AG09309 (cell line): Measurements from ENCODE around the gene DNAH12.
"Not testable (repeated sequence)": the region's sequence is repeated elsewhere in the genome, so short reads cannot be mapped to it uniquely, and the experiment has no call there.

ENCODE experiments used
- DNase-seq: peaks from one replicate; pipeline ENCODE4 v3.0.0-alpha.2; 2010; ENCODE audit warnings: low read depth
- H3K4me3 ChIP-seq: 2 replicates; pipeline ENCODE4 v1.5.1; 2011; ENCODE audit warnings: mild to moderate bottlenecking, low read depth, low read length, moderate library complexity; ENCODE audit not compliant: control insufficient read depth
- CTCF ChIP-seq: IDR thresholded peaks from 2 replicates; pipeline ENCODE4 v1.5.1; 2011; ENCODE audit warnings: mild to moderate bottlenecking, low read depth, low read length, inconsistent platforms; ENCODE audit not compliant: insufficient read depth, control insufficient read depth; ENCODE audit errors: missing control alignments

DNAH12 gene

GRCh38 chr3:57331078-57331610 lies 213.0 kb downstream of the DNAH12 start:
- H3K4me3 ChIP-seq, result no peak overlapping the region
- no peak for DNase-seq
- TF ChIP-seq CTCF, result peak; percentile 1

DNA sequence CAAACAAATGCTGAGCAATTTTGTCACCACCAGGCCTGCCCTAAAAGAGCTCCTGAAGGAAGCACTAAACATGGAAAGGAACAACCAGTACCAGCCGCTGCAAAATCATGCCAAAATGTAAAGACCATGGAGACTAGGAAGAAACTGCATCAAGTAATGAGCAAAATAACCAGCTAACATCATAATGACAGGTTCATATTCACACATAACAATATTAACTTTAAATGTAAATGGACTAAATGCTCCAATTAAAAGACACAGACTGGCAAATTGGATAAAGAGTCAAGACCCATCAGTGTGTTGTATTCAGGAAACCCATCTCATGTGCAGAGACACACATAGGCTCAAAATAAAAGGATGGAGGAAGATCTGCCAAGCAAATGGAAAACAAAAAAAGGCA lies 217.6 kb downstream of the DNAH12 start:
- not testable (repeated sequence) for H3K4me3 ChIP-seq, DNase-seq

DNA sequence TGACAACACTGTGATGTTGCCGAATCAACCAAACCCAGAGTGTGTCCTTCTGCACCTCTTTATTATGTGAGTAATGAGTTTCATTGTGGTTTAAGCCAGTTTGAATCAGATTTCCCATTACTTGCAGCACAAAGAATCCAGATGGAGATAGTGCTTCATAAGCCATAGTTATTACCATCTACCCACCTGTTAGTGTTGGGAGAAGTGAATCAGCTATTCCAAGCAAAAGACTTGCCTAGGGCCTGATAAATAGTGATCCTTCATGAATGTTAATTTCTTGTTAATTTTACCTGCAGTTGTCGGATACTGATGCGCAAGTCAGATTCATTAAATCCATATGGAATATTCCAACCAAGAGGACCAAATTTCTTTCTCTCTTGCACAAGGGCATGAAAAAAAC lies 229.9 kb downstream of the DNAH12 start:
- H3K4me3 ChIP-seq, result no peak overlapping the region
- no peak for DNase-seq
- no peak for TF ChIP-seq CTCF

- no peak for DNase-seq
- no peak overlapping the region for H3K4me3 ChIP-seq
- TF ChIP-seq CTCF, result no peak
These were observed 234.3 kb downstream of the DNAH12 start for GRCh38 chr3:57309769-57310360.

DNA sequence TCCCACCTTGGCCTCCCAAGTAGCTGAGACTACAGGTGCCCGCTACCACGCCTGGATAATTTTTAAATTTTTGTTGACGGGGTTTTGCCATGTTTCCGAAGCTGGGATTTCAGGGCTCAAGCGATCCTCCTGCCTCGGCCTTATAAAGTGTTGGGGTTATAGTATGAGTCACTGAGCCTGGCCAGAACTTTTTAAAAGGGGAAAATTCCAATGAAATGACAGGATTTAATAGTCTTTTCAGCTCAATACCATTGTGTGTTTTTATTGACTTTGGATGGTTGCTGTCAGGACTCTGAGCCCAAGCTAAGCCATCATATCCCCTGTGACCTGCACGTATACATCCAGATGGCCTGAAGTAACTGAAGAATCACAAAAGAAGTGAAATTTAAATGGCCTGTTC lies 240.6 kb downstream of the DNAH12 start:
- not testable (repeated sequence) for H3K4me3 ChIP-seq
- peak; percentile 54 for DNase-seq

DNA sequence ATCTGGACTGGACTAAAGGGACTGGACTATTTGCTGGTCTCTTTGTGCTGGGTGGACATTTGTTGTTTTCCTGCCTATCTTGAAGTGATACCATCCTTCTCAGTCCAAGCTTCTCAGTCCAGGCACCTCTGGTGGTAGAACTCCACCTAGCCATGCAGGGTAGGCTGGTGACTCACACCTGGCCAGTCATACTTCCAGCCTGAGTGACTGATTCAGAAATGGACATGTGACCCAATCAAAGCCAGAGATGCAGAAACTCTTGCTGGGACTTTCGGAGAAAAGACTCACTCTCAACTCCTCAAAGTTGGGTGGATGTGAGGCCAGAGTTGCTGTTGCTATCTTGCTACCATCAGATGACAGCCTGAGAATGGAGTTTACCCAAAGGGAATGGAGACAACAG lies 246.1 kb downstream of the DNAH12 start:
- DNase-seq, result no peak
- peak; percentile 7 for TF ChIP-seq CTCF
- no peak overlapping the region for H3K4me3 ChIP-seq

DNA sequence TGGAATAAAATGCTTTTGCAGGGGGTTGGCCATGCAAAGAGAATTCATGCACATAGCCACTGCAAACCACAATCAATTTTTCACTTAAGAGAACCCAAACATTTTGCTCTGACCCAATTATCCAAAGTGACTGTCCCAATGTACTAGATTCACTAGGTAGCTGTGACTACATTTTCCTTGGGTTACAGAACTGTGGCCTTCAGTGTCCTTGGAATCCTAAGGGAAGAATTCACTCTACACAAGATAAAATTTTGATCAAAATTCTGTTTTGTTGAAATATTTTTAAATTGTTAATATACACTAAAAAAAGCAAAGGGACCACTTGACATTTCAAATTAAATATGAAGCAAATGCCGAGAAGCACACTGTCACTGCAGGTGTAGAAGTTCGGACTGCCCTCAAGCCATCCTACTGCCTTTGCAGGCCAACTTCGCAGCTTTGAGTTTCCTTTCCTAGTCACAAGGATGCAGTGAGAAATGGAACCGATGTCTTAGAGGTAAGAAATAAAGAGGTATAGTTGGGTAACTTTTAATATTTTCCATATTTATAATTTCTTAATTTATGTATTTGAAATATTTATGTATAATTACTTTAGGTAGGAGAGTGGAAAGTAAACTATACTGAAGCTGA lies 251.1 kb downstream of the DNAH12 start:
- no peak for DNase-seq
- no peak for TF ChIP-seq CTCF
- H3K4me3 ChIP-seq, result no peak overlapping the region
